GM12878 (cell line): ENCODE measurements around the gene LRIT3. TPM values are rescaled to one million over a fixed set of nuclear protein-coding genes. Genes with fewer than 3 reads are reported as not detected.
A peak's percentile ranks its signal among the peaks of the same experiment; 100 is the strongest.

Experiments used
- CREB1 ChIP-seq: IDR thresholded peaks from 2 replicates; pipeline ENCODE4 v1.6.1; 2012; ENCODE audit warnings: low read depth, mild to moderate bottlenecking, inconsistent platforms
- CREM ChIP-seq: IDR thresholded peaks from 2 replicates; pipeline ENCODE4 v1.6.1; 2014; ENCODE audit warnings: antibody characterized with exemption, low read depth
- DPF2 ChIP-seq: fragments of 450-650 bp; IDR thresholded peaks from 2 replicates; pipeline ENCODE4 v1.6.1; 2017; ENCODE audit warnings: mild to moderate bottlenecking
- RCOR1 ChIP-seq: conservative IDR thresholded peaks from 2 replicates; pipeline ENCODE4 v1.6.1; 2012; ENCODE audit warnings: low read depth, low read length, improper control_type of control experiment
- STAT3 ChIP-seq: IDR thresholded peaks from 2 replicates; pipeline ENCODE4 v1.6.1; 2011; ENCODE audit warnings: low read depth, low read length, improper control_type of control experiment
- ZBED1 ChIP-seq: IDR thresholded peaks from 2 replicates; pipeline ENCODE4 v1.6.1; 2016; ENCODE audit warnings: borderline replicate concordance
- polyA plus RNA-seq, 11 experiments: library from polyadenylated mRNA; depleted of rRNA in 4 of 11; unstranded in 6 of 11; stranded (reverse) in 5 of 11; fragments of >200 nt; fragmentation: Nextera tagmentation in 4 of 11; fragmentation: Illumina TruSeq in 1 of 11; extraction: Ambion mirVana in 4 of 11; extraction: Trizol in 1 of 11; gene quantifications; 1 replicate in 1 of 11; 2 replicates in 10 of 11; pipeline versions ENCODE4 v1.2.1 to v1.2.3, GENCODE V29; 2011 to 2016; ENCODE audit warnings: inconsistent platforms in 2 of 11, missing spikeins in 2 of 11, low read depth in 1 of 11
- total RNA-seq, 4 experiments: library from RNA; depleted of rRNA in 3 of 4; stranded (reverse); fragments of >200 nt in 3 of 4; fragmentation: Illumina TruSeq in 1 of 4; extraction: Trizol in 1 of 4; gene quantifications; 2 replicates each; pipeline versions ENCODE4 v1.2.1 to v1.2.3, GENCODE V29; 2013 to 2021
- TF ChIP-seq, protein P1 (sequence below): fragments of 450-650 bp; formaldehyde crosslinking; IDR thresholded peaks from 2 replicates; pipeline ENCODE4 v1.4.0; 2020; ENCODE audit warnings: mild to moderate bottlenecking, moderate library complexity
- TF ChIP-seq, protein P2 (sequence below): fragments of 450-650 bp; formaldehyde crosslinking; IDR thresholded peaks from 2 replicates; pipeline ENCODE4 v1.4.0; 2022; ENCODE audit warnings: mild to moderate bottlenecking, moderate library complexity
- TF ChIP-seq, protein P3 (sequence below): fragments of 150-350 bp; IDR thresholded peaks from 2 replicates; pipeline ENCODE4 v1.6.1; 2016; ENCODE audit warnings: low read depth, low read length
- TF ChIP-seq, protein P4 (sequence below): IDR thresholded peaks from 2 replicates; pipeline ENCODE4 v1.6.1; 2011; ENCODE audit warnings: low read depth, low read length, improper control_type of control experiment, borderline replicate concordance
- TF ChIP-seq, protein P5 (sequence below): IDR thresholded peaks from 2 replicates; pipeline ENCODE4 v1.6.1; 2011; ENCODE audit warnings: mild to moderate bottlenecking, low read depth, low read length, moderate library complexity; ENCODE audit not compliant: insufficient replicate concordance

The LRIT3 gene
- total and polyA plus RNA-seq, 10 of the 15 experiments (the other 5 are each of a cell fraction or from before 2014, with no cell fraction given), result 0.04 to 0.20 (median 0.10) TPM; not detected in 6

DNA sequence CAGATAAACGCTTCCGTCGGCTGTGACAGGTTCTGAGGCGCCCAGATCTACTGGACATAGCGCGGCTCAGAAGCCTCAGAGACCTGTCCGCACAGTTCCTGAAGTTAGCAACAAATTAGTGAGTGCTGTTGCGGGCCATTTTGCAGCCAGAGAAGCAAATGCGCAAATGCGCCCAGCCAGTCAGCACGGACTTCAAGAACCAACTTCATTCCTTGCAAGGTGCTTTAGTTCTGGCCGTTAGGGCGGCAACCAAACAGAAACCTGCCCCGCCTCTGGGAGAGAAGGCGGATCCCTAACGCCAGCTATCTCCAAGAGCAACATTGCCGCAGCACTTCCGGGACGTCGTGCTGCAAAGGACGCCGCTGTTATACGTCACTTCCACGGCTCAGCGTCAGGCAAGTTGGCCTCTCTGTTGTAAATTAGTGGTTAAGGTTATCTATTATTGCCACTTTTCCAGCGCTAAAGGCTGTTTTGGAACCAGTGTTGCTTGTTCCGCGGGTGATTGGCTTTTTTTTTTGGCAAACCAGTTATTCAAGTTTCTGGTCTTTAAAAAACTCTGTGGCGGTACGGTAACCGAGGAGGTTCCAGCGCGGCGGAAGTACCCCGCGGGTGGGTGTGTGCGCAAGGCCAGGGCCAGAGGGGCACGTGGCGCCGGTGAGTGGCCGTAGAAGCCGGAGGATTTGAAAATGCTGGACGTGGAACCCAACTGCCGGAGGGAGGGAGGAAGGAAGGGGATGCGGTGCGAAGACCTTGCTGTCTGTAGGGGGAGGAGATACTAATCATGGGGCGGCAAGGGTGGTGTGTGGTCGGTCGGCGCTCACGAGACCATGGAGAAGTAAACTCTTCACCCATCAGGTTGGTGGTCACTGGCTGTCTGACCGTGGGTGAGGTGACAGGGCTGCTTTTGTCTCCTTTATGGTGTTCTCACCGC is 32.5 kb upstream of the LRIT3 start, which contains the start of gene GAR1 (continued):
- TF ChIP-seq, protein P1, sequence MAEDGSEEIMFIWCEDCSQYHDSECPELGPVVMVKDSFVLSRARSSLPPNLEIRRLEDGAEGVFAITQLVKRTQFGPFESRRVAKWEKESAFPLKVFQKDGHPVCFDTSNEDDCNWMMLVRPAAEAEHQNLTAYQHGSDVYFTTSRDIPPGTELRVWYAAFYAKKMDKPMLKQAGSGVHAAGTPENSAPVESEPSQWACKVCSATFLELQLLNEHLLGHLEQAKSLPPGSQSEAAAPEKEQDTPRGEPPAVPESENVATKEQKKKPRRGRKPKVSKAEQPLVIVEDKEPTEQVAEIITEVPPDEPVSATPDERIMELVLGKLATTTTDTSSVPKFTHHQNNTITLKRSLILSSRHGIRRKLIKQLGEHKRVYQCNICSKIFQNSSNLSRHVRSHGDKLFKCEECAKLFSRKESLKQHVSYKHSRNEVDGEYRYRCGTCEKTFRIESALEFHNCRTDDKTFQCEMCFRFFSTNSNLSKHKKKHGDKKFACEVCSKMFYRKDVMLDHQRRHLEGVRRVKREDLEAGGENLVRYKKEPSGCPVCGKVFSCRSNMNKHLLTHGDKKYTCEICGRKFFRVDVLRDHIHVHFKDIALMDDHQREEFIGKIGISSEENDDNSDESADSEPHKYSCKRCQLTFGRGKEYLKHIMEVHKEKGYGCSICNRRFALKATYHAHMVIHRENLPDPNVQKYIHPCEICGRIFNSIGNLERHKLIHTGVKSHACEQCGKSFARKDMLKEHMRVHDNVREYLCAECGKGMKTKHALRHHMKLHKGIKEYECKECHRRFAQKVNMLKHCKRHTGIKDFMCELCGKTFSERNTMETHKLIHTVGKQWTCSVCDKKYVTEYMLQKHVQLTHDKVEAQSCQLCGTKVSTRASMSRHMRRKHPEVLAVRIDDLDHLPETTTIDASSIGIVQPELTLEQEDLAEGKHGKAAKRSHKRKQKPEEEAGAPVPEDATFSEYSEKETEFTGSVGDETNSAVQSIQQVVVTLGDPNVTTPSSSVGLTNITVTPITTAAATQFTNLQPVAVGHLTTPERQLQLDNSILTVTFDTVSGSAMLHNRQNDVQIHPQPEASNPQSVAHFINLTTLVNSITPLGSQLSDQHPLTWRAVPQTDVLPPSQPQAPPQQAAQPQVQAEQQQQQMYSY (CRISPR knock-in tag), result no peak
- TF ChIP-seq CREM (peak; percentile 99), CREB1 (peak; percentile 99), STAT3 (0 out of 2 replicates have a peak, but pooled peaks have one; percentile 9), ZBED1 (no peak), RCOR1 (no peak), DPF2 (0 out of 2 replicates have a peak, but pooled peaks have one; percentile 30)
- TF ChIP-seq, protein P2, sequence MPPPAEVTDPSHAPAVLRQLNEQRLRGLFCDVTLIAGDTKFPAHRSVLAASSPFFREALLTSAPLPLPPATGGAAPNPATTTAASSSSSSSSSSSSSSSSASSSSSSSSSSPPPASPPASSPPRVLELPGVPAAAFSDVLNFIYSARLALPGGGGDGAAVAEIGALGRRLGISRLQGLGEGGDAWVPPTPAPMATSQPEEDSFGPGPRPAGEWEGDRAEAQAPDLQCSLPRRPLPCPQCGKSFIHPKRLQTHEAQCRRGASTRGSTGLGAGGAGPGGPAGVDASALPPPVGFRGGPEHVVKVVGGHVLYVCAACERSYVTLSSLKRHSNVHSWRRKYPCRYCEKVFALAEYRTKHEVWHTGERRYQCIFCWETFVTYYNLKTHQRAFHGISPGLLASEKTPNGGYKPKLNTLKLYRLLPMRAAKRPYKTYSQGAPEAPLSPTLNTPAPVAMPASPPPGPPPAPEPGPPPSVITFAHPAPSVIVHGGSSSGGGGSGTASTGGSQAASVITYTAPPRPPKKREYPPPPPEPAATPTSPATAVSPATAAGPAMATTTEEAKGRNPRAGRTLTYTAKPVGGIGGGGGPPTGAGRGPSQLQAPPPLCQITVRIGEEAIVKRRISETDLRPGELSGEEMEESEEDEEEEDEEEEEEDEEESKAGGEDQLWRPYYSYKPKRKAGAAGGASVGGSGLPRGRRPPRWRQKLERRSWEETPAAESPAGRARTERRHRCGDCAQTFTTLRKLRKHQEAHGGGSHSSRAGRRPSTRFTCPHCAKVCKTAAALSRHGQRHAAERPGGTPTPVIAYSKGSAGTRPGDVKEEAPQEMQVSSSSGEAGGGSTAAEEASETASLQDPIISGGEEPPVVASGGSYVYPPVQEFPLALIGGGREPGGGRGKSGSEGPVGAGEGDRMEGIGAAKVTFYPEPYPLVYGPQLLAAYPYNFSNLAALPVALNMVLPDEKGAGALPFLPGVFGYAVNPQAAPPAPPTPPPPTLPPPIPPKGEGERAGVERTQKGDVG, result no peak
- TF ChIP-seq, protein P3, sequence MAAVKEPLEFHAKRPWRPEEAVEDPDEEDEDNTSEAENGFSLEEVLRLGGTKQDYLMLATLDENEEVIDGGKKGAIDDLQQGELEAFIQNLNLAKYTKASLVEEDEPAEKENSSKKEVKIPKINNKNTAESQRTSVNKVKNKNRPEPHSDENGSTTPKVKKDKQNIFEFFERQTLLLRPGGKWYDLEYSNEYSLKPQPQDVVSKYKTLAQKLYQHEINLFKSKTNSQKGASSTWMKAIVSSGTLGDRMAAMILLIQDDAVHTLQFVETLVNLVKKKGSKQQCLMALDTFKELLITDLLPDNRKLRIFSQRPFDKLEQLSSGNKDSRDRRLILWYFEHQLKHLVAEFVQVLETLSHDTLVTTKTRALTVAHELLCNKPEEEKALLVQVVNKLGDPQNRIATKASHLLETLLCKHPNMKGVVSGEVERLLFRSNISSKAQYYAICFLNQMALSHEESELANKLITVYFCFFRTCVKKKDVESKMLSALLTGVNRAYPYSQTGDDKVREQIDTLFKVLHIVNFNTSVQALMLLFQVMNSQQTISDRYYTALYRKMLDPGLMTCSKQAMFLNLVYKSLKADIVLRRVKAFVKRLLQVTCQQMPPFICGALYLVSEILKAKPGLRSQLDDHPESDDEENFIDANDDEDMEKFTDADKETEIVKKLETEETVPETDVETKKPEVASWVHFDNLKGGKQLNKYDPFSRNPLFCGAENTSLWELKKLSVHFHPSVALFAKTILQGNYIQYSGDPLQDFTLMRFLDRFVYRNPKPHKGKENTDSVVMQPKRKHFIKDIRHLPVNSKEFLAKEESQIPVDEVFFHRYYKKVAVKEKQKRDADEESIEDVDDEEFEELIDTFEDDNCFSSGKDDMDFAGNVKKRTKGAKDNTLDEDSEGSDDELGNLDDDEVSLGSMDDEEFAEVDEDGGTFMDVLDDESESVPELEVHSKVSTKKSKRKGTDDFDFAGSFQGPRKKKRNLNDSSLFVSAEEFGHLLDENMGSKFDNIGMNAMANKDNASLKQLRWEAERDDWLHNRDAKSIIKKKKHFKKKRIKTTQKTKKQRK, result no peak
- TF ChIP-seq, protein P4, sequence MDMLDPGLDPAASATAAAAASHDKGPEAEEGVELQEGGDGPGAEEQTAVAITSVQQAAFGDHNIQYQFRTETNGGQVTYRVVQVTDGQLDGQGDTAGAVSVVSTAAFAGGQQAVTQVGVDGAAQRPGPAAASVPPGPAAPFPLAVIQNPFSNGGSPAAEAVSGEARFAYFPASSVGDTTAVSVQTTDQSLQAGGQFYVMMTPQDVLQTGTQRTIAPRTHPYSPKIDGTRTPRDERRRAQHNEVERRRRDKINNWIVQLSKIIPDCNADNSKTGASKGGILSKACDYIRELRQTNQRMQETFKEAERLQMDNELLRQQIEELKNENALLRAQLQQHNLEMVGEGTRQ, result peak; percentile 33
- TF ChIP-seq, protein P5, sequence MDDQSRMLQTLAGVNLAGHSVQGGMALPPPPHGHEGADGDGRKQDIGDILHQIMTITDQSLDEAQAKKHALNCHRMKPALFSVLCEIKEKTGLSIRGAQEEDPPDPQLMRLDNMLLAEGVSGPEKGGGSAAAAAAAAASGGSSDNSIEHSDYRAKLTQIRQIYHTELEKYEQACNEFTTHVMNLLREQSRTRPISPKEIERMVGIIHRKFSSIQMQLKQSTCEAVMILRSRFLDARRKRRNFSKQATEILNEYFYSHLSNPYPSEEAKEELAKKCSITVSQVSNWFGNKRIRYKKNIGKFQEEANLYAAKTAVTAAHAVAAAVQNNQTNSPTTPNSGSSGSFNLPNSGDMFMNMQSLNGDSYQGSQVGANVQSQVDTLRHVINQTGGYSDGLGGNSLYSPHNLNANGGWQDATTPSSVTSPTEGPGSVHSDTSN, result no peak
